WTC11 (cell line): Measurements from ENCODE around the gene CPXM2. TPM values are rescaled to one million over a fixed set of nuclear protein-coding genes. Genes with fewer than 3 reads are reported as not detected.
A peak's percentile ranks its signal among the peaks of the same experiment; 100 is the strongest.

Experiments used
- ATAC-seq: fragments of 200-7000 bp; cut with Tn5 transposase; 2 replicates; pipeline ENCODE4 v1.10.0; 2021; ENCODE audit warnings: mild to moderate bottlenecking, moderate library complexity
- CTCF ChIA-PET: fragments of 300-600 bp; sonication (Branson Sonifier 250); formaldehyde crosslinking; loops from one replicate; lab custom pipeline; 2021; ENCODE audit warnings: antibody characterized with exemption; lab: Charles Lee
- POLR2A ChIA-PET: fragments of 350-600 bp; sonication (Branson Sonifier 250); formaldehyde crosslinking; loops from one replicate; lab custom pipeline; 2021; ENCODE audit warnings: antibody characterized with exemption; lab: Charles Lee
- DNase-seq: peaks from one replicate; pipeline ENCODE4 v3.0.0; 2021; ENCODE audit warnings: low spot score
- H3K27ac Mint-ChIP-seq: 2 replicates; pipeline ENCODE4 v1.8.0; 2021; ENCODE audit warnings: mixed read lengths
- H3K27me3 Mint-ChIP-seq: 2 replicates; pipeline ENCODE4 v1.8.0; 2021; ENCODE audit warnings: low read depth, mild to moderate bottlenecking, moderate library complexity, mixed read lengths
- H3K36me3 Mint-ChIP-seq: 2 replicates; pipeline ENCODE4 v1.8.0; 2021; ENCODE audit warnings: mixed read lengths
- H3K4me1 Mint-ChIP-seq: 2 replicates; pipeline ENCODE4 v1.8.0; 2022; ENCODE audit warnings: mixed read lengths
- H3K4me3 Mint-ChIP-seq: 2 replicates; pipeline ENCODE4 v1.8.0; 2021; ENCODE audit warnings: mild to moderate bottlenecking, moderate library complexity, mixed read lengths
- H3K9me3 Mint-ChIP-seq: 2 replicates; pipeline ENCODE4 v1.8.0; 2021; ENCODE audit warnings: mixed read lengths
- AR ChIP-seq: fragments of 250-450 bp; sonication (Bioruptor Pico); IDR thresholded peaks from 2 replicates; pipeline ENCODE4 v1.9.0; 2021; ENCODE audit warnings: mild to moderate bottlenecking
- ATF1 ChIP-seq: sonication (generic); formaldehyde crosslinking; IDR thresholded peaks from 2 replicates; pipeline ENCODE4 v1.8.1; 2023; ENCODE audit warnings: mild to moderate bottlenecking, moderate library complexity, missing genetic modification reagents
- ATF6 ChIP-seq: sonication (generic); formaldehyde crosslinking; IDR thresholded peaks from 2 replicates; pipeline ENCODE4 v1.8.1; 2023; ENCODE audit warnings: mild to moderate bottlenecking, missing genetic modification reagents
- CREB1 ChIP-seq: sonication (generic); formaldehyde crosslinking; IDR thresholded peaks from 2 replicates; pipeline ENCODE4 v1.8.0; 2023; ENCODE audit warnings: mild to moderate bottlenecking, missing genetic modification reagents
- ERG ChIP-seq: fragments of 250-450 bp; sonication (Bioruptor Pico); IDR thresholded peaks from 2 replicates; pipeline ENCODE4 v1.8.0; 2021; ENCODE audit warnings: mild to moderate bottlenecking
- FOXJ3 ChIP-seq: sonication (generic); formaldehyde crosslinking; IDR thresholded peaks from 2 replicates; pipeline ENCODE4 v1.9.0; 2021; ENCODE audit warnings: missing genetic modification reagents, mild to moderate bottlenecking, borderline replicate concordance
- JAZF1 ChIP-seq: fragments of 250-450 bp; sonication (Bioruptor Pico); IDR thresholded peaks from 2 replicates; pipeline ENCODE4 v1.9.0; 2021; ENCODE audit warnings: moderate library complexity, mild to moderate bottlenecking, inconsistent platforms
- KAT7 ChIP-seq: sonication (generic); formaldehyde crosslinking; IDR thresholded peaks from 2 replicates; pipeline ENCODE4 v1.8.1; 2023; ENCODE audit warnings: missing genetic modification reagents, mild to moderate bottlenecking, borderline replicate concordance
- NFYB ChIP-seq: sonication (generic); formaldehyde crosslinking; conservative IDR thresholded peaks from 2 replicates; pipeline ENCODE4 v1.8.0; 2022; ENCODE audit warnings: low read depth, missing genetic modification reagents
- NR1H2 ChIP-seq: sonication (generic); formaldehyde crosslinking; IDR thresholded peaks from 2 replicates; pipeline ENCODE4 v1.9.0; 2021; ENCODE audit warnings: mild to moderate bottlenecking, moderate library complexity, missing genetic modification reagents
- NR2C2 ChIP-seq: sonication (generic); formaldehyde crosslinking; IDR thresholded peaks from 2 replicates; pipeline ENCODE4 v1.8.0; 2022; ENCODE audit warnings: mild to moderate bottlenecking, missing genetic modification reagents
- RORB ChIP-seq: fragments of 250-450 bp; sonication (Bioruptor Pico); IDR thresholded peaks from 2 replicates; pipeline ENCODE4 v1.9.0; 2021; ENCODE audit warnings: mild to moderate bottlenecking
- SP1 ChIP-seq: sonication (generic); formaldehyde crosslinking; conservative IDR thresholded peaks from 2 replicates; pipeline ENCODE4 v1.8.1; 2022; ENCODE audit warnings: missing genetic modification reagents
- TEAD1 ChIP-seq: sonication (generic); formaldehyde crosslinking; IDR thresholded peaks from 2 replicates; pipeline ENCODE4 v1.8.0; 2022; ENCODE audit warnings: mild to moderate bottlenecking, missing genetic modification reagents
- USF1 ChIP-seq: sonication (generic); formaldehyde crosslinking; IDR thresholded peaks from 2 replicates; pipeline ENCODE4 v1.8.0; 2022; ENCODE audit warnings: mild to moderate bottlenecking, missing genetic modification reagents
- ZBTB21 ChIP-seq: sonication (generic); formaldehyde crosslinking; IDR thresholded peaks from 2 replicates; pipeline ENCODE4 v1.8.1; 2023; ENCODE audit warnings: mild to moderate bottlenecking, missing genetic modification reagents, borderline replicate concordance
- ZNF138 ChIP-seq: sonication (generic); formaldehyde crosslinking; conservative IDR thresholded peaks from 2 replicates; pipeline ENCODE4 v1.8.1; 2022; ENCODE audit warnings: mild to moderate bottlenecking, moderate library complexity, missing genetic modification reagents
- ZNF317 ChIP-seq: sonication (generic); formaldehyde crosslinking; IDR thresholded peaks from 2 replicates; pipeline ENCODE4 v1.8.1; 2023; ENCODE audit warnings: low read depth, mild to moderate bottlenecking, moderate library complexity, missing genetic modification reagents, borderline replicate concordance
- ZNF396 ChIP-seq: fragments of 250-450 bp; sonication (Bioruptor Pico); IDR thresholded peaks from 2 replicates; pipeline ENCODE4 v1.8.0; 2021; ENCODE audit warnings: mild to moderate bottlenecking, moderate library complexity, borderline replicate concordance
- ZNF671 ChIP-seq: fragments of 250-450 bp; sonication (Bioruptor Pico); IDR thresholded peaks from 2 replicates; pipeline ENCODE4 v1.8.0; 2021; ENCODE audit warnings: mild to moderate bottlenecking
- total RNA-seq: library from RNA; stranded (reverse); gene quantifications from 3 replicates; pipeline ENCODE4 v1.2.3, GENCODE V29; 2021

Gene CPXM2
- total RNA-seq, 1 experiment from 2014 or later = 3.4 TPM

GRCh38 chr10:123755061-123755460, 136.5 kb downstream of the CPXM2 start:
- ATAC-seq = peak; percentile 55; the same call in 1 of the 2 replicates
- Mint-ChIP-seq H3K4me3 (no peak overlapping the region), H3K36me3 (peaks cover 16% of the 10 kb centered on the region), H3K27me3 (peaks cover 14% of the 10 kb centered on the region), H3K27ac (no peak overlapping the region), H3K4me1 (peaks cover 61% of the 10 kb centered on the region), H3K9me3 (peaks cover 17% of the 10 kb centered on the region)
- ChIA-PET POLR2A (no interaction called here), CTCF (no interaction called here)
- no peak for DNase-seq
- TF ChIP-seq NFYB (no peak), TEAD1 (CRISPR knock-in tag) (peak; percentile 49; the same call in 1 of the 2 replicates)

- Mint-ChIP-seq H3K4me3 (no peak overlapping the region), H3K27me3 (peaks cover 14% of the 10 kb centered on the region)
- no peak for TF ChIP-seq NR2C2 (CRISPR knock-in tag)
- TF ChIP-seq KAT7 (CRISPR knock-in tag) = no peak
- no peak for TF ChIP-seq RORB (CRISPR knock-in tag)
- no peak for TF ChIP-seq AR
- TF ChIP-seq SP1 (CRISPR knock-in tag) = no peak
- TF ChIP-seq ZNF317 = no peak
- TF ChIP-seq JAZF1 (CRISPR knock-in tag) = no peak
- no peak for TF ChIP-seq ZNF138 (CRISPR knock-in tag)
- TF ChIP-seq CREB1 (CRISPR knock-in tag) = no peak
- TF ChIP-seq ZBTB21 (CRISPR knock-in tag) = no peak
- TF ChIP-seq ATF6 (CRISPR knock-in tag) = no peak
- no peak for TF ChIP-seq ATF1 (CRISPR knock-in tag)
- no peak for TF ChIP-seq USF1 (CRISPR knock-in tag)
- TF ChIP-seq, all 79 proteins: peak for 0
- CTCF ChIA-PET = no interaction called here
- POLR2A ChIA-PET = interaction anchor here (0.6 kb wide), 1 partner anchor 14 kb away, joined by 3 read pairs; no protein-coding TSS in a partner anchor
- Mint-ChIP-seq H3K27ac (0 out of 2 replicates have a peak overlapping the region, but pooled peaks have one; percentile 32), H3K9me3 (peaks cover 17% of the 10 kb centered on the region), H3K4me1 (peaks cover 54% of the 10 kb centered on the region), H3K36me3 (peaks cover 18% of the 10 kb centered on the region)
- DNase-seq (no peak), ATAC-seq (no peak)
Observed at GRCh38 chr10:123754123-123754522, 137.5 kb downstream of the CPXM2 start.

- CTCF ChIA-PET = no interaction called here
- ATAC-seq = no peak
- no peak for TF ChIP-seq FOXJ3 (CRISPR knock-in tag)
- no peak for TF ChIP-seq ZNF396 (CRISPR knock-in tag)
- no peak for TF ChIP-seq AR
- no peak for TF ChIP-seq ERG
- no peak for TF ChIP-seq RORB (CRISPR knock-in tag)
- TF ChIP-seq ZNF671 (CRISPR knock-in tag) = no peak
- TF ChIP-seq NR1H2 (CRISPR knock-in tag) = no peak
- TF ChIP-seq USF1 (CRISPR knock-in tag) = no peak
- no peak for TF ChIP-seq ZNF317
Observed at GRCh38 chr10:123751342-123752134, 140.1 kb downstream of the CPXM2 start.

More at GRCh38 chr10:123751342-123752134, 140.1 kb downstream of the CPXM2 start:
- no peak overlapping the region for H3K27ac Mint-ChIP-seq
- POLR2A ChIA-PET = no interaction called here
- H3K9me3 Mint-ChIP-seq = peaks cover 17% of the 10 kb centered on the region
- peaks cover 58% of the 10 kb centered on the region for H3K4me1 Mint-ChIP-seq
- H3K27me3 Mint-ChIP-seq = peaks cover 17% of the 10 kb centered on the region
- H3K36me3 Mint-ChIP-seq = peaks cover 18% of the 10 kb centered on the region
- H3K4me3 Mint-ChIP-seq = no peak overlapping the region
- DNase-seq = no peak
